ENCODE measurements around the gene KRT28.

The KRT28 gene, protein sequence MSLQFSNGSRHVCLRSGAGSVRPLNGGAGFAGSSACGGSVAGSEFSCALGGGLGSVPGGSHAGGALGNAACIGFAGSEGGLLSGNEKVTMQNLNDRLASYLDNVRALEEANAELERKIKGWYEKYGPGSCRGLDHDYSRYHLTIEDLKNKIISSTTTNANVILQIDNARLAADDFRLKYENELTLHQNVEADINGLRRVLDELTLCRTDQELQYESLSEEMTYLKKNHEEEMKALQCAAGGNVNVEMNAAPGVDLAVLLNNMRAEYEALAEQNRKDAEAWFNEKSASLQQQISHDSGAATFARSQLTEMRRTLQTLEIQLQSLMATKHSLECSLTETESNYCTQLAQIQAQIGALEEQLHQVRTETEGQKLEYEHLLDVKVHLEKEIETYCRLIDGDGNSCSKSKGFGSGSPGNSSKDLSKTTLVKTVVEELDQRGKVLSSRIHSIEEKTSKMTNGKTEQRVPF

DNA sequence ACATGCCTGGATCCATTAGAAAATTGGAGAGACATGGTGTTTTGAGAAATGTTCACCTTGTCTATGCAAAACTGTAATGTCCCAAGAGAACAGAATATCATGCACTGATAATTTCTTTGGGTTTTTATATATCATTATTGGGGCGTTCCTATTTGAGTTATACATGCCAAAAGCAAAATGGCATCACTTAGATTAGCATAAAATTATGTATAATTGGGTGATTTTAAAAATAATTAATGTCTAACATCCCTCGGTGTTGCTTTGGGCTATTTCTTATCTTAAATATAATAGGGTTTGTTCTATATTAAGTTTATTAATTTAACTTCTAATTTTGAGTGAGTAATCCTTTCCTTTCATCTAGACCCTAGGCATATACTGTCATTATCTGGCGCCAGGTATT lies at the start of gene KRT28:
KRT28 (minus strand) TSS at position 101 of the 400 bp plus-strand sequence; CDS start at position 35, 66 bp downstream.
- DNase-seq (ENCODE audit: low read depth), result no peak

DNA sequence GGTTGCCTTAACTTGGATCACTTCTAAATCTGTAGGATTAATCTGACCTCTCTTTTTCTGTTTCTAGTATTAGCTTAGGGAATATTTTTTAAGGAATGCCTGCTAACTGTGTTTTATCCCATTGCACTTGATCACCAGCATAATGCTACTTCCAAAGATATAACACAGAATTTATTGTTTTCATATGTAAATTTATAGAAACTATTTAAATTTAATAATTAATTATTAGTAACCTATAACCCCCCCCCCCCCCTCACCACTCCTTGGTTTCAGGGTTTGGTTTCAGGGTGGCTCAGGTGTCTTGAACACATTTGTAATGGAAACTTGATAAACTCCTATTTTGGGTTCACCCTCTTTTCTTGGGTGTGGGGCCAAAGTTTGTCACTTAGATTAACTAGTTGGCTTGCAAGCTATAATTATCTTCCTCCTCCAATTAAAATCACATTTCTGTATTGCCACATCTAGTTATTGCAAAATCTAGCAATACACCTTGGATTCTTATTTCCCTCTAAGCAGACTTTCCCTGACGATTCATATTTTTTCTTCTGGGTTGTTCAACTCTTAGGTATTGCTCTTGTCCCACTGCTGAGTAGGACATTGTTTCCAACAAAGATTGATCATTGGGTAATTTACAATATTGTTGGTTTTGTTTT lies 49.0 kb upstream of the KRT28 start:
- no peak for DNase-seq (ENCODE audit: low read depth)

DNA sequence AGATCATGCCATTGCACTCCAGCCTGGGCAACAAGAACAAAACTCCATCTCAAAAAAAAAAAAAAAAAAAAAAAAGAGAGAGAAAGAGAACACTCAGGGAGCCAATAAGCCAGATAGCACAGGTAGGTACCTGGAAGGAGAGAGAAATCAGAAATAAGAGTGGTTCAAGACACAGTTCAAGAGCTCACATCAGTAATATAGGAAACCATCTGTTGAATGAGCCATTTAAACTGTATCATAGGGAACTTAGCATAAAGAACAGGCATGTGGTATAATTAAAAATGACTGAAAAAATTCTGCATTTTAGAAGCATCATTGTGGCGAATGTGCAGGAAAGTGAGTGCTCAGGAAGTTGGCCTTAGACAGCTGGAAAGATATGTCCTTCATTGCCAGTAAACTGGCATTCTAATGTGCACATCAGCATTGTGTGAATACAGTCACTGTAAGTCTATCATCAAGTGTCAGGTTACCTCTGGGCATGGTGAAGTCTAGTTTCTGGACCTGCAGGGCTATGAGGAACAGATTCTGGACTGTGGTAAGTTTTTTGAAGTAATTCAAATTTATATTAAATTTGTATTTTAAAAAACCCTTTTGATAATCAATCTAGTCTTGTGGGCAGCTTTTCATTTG lies 46.9 kb upstream of the KRT28 start:
- no peak for DNase-seq (ENCODE audit: low read depth)

DNA sequence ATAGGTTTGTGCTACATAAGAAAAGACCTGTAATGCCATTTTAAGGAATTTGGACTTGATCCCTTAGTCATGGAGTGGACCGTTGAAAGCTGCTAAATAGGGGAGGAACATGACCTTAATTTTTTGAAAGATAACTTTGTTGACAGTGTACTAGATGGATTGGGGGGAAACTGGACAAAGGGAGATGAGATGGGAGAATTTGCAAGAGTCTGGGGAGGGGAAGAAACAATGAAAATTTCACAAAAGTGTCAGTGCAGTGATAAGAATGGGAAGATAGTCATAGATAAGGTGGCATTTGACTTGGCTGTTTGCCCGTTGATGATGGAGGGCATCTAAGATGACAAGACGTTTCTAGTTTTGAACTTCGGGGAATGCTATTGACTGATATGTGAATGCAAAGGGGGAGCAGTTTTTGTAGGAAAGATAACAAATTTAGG lies 44.9 kb upstream of the KRT28 start:
- DNase-seq (ENCODE audit: low read depth), result no peak

DNA sequence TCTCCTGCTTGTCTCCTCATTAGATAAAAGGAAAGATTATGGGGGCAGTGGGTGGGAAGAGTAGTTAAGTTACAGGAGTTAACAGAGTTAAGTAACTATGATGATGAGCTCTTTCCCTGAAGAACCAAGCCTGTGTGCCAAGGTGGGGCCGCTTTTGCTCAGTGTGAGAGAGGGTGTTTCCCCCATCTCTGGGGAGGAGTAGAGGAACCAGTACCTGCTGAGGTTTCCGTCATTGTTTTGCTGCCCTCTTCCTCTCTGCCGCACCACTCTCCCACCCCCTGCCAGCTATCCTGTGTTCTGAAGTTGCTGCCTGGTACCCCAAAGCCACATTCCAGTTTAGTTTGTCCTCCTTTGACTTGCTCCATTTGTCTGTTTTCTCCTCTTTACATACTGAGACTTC lies 43.5 kb upstream of the KRT28 start:
- no peak for DNase-seq (ENCODE audit: low read depth)

DNA sequence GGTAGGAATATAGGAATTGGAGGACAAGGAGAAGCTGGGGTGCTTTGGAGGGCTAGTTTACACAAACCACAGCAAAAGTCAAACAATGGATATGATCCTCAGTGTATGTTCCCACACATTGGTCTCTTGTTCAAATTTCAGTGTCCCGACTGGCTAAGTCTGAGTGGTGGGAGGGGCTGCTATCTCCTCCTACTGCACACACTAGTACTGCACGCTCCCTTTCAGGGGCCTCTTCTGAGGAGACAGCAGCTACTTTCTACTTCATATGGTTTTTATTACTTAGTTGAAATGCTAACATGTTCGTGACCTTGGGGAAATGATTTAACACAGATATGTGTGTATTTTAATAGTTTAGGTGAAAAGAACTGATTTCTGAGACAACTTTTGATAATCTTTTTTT lies 41.5 kb upstream of the KRT28 start:
- DNase-seq (ENCODE audit: low read depth), result no peak

DNA sequence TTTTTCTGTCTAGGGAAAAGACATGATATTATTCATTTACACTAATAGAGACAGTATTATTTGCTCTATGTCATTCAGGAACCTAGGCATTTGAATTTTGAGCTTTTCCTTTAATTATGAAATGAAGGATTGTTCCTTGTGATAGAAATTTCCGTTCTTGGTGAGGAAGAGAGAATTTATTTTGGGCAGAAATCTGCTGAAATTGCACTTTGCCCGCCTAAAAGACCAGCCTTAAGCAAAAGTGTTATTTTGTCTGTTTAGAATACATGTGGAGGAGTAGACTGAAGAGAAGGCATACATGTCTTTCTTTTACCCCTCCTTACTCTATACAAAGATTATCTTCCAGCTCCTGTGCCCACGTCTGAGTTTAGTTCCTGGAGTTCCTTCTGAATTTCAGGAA lies 39.4 kb upstream of the KRT28 start:
- no peak for DNase-seq (ENCODE audit: low read depth)

DNA sequence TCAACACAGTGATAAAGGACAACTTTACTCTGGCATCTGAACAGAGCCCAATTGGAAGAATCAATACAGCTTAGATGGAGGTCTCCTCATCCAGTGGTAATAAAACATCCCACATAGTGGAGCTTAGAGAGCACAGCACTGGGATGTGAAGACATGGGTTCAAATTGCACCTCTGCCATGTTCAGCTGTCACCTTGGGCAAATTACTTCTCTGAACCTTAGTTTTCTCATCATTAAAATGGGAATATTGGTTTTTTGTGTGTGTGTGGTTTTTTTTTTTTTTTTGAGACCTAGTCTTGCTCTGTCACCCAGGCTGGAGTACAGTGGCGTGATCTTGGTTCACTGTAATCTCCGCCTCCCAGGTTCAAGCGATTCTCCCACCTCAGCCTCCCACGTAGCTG lies 36.3 kb upstream of the KRT28 start:
- DNase-seq (ENCODE audit: low read depth), result no peak

DNA sequence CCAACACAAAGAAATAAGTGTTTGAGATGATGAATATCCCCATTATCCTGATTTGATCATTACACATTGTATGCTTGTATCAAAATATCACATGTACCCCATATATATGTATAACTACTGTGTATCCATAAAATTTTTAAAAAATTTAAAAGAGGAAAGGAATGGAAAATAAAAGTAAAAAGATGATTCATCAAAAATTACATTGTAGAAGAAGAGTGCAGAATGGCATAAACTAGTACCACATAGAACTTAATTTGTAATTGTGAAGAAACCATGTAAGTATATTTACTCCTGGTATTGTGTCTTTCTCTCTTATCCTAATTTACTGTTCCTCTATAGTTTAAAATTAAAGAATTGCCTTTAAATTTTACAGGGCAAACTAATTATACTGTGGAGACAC lies 34.1 kb upstream of the KRT28 start:
- DNase-seq (ENCODE audit: low read depth), result no peak

DNA sequence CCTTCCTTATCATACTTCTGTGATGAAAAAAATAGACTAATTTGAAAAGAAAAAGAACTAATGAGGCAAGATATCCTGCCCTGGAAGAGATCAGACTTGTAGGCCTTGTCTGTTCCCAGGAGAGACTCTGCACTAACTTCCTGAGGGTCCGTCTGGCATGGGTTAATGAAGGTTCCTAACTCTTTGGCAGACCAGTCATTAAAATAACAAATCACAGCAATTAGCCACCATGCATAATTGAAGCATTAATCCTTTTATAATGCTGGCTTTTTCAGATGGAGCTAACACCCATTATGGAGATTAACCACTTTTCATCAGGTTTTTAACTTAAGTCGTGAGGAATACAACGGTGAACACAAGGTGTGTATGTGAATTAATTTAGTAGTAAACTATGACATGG lies 33.1 kb upstream of the KRT28 start:
- no peak for DNase-seq (ENCODE audit: low read depth)

DNA sequence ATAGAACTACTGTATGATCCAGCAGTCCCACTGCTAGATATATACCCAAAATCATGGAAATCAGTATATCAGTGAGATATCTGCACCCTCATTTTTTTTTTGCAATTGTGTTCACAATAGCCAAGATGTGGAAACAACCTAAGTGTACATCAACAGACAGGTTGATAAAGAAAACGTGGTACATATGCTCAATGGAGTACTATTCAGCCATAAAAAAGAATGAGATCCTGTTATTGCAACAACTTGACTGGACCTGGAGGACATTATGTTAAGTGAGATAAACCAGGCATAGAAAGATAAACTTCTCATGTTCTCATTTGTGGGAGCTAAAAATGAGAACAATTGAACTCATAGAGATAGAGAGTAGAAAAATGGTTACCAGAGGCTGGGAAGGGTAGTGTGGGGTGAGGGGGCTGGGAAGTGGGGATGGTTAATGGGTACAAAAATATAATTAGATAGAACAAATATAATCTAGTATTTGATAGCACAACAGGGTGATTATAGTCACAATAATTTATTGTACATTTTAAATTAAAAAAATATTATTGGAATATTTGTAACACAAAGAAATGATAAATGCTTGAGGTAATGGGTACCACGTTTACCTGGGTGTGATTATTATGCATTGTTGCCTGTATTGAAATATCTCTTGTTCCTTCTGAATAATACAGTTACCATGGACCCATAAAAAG lies 30.5 kb upstream of the KRT28 start:
- no peak for DNase-seq (ENCODE audit: low read depth)

DNA sequence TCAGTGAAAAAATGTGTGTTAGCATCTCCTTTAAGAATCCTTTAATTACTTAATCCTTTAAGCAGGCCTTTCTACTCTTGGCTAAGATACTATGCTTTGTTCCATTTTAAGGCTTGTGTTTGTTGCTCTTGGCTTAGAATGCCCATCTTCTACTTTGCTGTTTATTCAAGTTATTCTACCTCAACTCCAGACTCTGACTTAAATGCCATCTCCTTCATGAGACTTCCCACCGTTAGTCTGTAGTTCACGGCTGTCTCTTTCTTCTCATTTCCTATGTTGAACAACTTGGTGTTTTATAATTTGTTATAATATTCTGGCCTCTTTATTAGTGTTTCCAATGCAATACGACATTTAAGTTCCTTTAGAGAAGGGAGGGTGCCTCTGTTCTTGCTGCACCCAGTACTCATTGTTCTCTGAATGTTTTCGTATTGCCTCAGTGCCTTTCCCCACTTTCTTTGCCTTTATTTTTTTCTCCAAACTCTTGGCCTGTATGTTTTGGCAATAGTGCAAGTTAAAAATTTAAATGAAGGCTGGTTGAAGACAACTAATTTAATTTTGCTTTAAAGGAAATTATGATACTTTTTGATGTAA lies 28.8 kb upstream of the KRT28 start:
- DNase-seq (ENCODE audit: low read depth), result no peak

DNA sequence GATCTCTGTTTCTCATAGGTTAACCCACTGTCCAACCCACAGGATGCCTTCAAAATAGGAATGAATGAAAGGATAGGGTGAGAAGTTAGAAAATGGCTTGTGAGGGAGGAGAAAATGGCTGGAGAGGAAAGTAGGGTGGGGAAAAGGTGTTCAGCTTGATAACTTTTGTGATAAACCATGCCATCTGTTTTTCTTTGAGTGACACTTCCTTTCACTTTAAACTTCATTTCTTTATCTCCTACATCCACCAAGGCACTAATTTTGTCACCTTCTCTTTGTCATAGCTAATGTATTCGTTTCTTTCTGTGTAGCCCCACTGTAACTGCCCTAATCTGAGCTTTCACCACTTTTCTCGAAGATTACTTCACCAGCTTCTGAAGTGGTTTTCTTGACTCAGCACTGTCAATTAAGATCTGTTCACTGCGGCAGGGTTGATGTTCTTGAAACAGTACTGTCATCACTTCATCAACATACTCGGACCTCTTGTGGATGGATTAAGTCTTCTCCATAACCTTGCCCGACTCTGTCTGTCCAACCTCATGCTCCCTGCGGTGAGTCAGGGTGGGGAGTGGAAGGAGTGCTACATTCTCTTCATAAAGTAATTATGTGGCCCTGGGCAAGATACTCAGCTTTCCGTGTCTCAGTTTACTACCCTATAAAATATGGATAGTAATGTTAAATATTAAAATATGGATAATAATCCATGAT lies 28.1 kb upstream of the KRT28 start:
- no peak for DNase-seq (ENCODE audit: low read depth)

DNA sequence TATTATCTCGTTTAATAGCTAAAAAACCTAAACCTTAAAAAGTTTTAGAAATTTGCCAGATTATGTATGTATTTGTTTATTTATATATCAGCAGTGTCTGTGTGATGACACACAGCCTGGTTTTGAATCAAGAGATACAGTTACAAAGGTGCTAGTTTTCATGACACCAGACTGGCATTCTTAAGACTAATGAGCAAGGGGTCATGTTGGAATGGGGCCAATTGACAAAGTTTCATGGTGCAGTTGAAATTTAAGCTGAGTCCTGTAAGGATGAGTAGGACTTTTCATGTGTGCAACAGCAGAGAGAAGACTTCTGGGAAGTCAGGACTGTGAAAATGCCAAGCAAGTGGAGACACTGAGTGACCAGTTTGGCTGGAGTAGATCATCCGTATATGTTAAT lies 25.8 kb upstream of the KRT28 start:
- no peak for DNase-seq (ENCODE audit: low read depth)

DNA sequence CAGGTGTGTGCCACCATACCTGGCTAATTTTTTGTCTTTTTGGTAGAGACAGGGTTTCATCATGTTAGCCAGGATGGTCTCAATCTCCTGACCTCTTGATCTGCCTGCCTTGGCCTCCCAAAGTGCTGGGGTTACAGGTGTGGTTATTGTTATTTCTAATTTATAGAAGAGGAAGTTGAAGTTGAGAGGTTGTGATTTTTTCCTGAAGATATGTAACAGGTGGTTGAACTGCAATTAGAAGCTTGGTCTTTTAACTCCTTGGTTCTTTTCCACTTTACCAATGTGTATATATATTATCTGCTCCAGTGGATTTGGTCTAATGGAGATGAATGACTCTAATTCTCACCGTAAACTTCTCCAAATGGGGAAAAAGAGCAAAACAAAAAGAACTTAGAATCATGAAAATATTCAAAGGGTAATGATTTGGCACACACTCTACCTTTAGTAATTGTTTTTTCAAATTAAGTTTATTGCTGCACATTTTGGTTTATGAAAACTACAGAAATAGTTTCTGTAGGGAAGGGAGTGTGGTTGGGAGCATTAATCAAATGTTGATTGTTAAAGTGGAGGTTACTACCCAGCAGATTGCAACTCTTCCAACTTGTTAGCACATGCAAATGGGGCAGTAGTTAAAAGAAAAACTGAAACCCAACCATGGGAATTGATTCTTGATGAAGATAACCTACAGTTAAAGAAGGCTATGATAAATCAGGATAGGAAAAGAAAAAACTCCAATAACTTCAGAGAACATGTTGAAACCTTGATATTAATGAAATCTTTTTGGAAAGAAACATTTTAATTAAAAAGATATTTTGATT lies 24.5 kb upstream of the KRT28 start:
- DNase-seq (ENCODE audit: low read depth), result no peak

DNA sequence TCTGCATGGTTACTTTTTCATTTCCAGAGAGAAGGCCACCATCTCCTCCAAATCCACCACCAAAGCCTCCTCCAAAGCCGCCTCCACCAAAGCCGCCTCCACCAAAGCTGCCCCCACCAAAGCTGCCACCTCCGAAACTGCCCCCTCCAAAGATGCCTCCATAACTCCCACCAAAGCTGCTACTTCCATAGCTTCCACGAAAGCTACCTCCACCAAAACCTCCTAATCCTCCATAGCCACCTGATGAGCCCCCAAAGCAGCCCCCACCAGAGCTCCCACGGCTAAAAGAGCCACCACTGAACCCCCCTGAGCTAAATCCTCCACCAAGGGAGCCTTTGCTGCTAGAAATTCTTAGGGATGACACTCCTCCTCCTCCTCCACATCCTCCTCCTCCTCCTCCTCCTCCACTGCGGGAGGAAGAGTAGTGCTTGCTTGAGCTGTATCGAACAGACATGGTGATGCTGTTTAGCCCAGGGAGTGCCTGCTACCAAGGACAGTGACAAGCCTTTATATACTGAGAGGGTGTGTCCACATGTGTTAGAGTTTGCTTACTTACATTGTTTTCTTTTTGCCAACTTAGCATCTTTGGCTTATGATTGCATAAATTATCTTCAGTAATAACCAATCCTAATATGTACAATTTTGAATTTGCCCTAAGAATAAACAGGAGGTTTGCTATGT lies 22.5 kb upstream of the KRT28 start, which contains the start of gene KRT10:
KRT10 (minus strand) TSS at position 483 of the 681 bp plus-strand sequence; CDS start at position 454, 29 bp downstream.
- DNase-seq (ENCODE audit: low read depth), result no peak

DNA sequence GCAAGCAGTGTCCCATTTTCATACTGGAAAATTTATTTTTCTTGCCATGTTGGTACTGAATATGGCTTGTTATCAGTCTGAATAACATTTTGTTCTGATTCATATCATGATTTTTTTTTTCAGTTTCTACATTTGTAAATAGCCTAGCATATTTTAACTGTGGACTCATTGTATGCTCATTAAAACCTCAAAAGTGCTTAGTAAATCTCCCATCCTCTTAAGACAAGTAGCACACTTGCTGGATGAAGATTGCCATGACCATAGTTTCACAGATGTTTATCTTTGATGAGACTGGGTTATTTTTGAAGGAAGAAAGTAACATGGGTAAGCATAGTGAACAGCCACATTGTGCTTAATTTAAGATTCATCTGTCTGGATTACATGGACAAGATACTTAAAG lies 21.8 kb upstream of the KRT28 start:
- no peak for DNase-seq (ENCODE audit: low read depth)

DNA sequence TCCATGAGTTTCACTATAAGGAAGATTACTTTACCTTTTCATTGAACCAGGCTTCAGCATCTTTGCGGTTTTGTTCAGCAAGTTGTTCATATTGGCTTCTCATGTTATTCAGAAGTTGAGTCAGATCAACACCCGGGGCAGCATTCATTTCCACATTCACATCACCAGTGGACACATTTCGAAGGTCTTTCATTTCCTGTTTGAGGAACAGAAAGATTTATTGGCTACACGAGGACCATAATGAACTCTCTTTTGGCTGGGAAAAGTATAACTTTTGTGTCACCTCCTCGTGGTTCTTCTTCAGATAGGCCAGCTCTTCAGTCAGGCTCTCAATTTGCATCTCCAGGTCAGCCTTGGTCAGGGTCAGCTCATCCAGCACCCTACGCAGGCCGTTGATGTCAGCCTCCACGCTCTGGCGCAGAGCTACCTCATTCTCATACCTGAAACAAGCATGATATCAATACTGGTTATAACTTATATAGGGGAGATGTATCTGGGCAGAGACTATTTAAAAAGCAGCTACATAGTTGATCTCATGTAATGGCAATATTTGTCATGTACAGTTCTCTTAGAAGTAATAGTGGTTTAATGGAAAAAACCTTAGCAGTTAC lies 20.6 kb upstream of the KRT28 start:
- DNase-seq (ENCODE audit: low read depth), result no peak

DNA sequence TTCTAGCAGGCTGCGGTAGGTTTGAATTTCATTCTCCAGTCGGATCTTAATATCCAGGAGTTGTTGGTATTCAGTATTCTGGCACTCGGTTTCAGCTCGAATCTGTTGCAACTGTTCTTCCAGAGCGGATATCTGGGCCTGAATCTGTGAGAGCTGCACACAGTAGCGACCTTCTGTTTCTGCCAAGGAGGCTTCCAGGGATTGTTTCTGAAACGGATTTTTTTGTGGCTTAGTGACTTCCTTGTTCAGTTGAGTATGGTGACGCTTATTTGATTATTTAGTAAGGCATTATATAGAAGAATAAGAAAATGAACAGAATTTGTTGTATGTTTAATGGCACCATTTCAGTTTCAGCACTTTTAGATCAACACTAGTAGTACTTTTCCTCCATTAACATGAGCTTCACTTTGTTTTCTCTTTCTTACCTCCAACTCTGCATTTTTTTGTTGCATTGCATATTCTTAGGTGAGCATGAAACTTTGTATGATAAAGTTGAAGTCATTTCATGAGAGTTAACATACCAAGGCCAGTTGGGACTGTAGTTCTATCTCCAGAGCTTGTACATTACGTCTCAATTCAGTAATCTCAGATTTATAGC lies 19.9 kb upstream of the KRT28 start:
- no peak for DNase-seq (ENCODE audit: low read depth)
